NB4 (cell line): ENCODE results near the gene COQ10B.

Experiments used
- CTCF ChIP-seq: IDR thresholded peaks from one replicate; pipeline ENCODE4 v1.5.1; 2012; ENCODE audit warnings: low read depth, low read length
- MAX ChIP-seq: IDR thresholded peaks from 2 replicates; pipeline ENCODE4 v1.6.1; 2011; ENCODE audit warnings: low read depth, low read length
- MYC ChIP-seq: IDR thresholded peaks from 2 replicates; pipeline ENCODE4 v1.6.1; 2011; ENCODE audit warnings: low read depth, low read length
- POLR2A ChIP-seq: IDR thresholded peaks from 2 replicates; pipeline ENCODE4 v1.6.1; 2011; ENCODE audit warnings: mild to moderate bottlenecking; ENCODE audit not compliant: insufficient read length; ENCODE audit errors: extremely low read depth

- TF ChIP-seq MAX (no peak), CTCF (no peak), POLR2A (no peak), MYC (no peak)
These were observed 42.2 kb downstream of the COQ10B start for GRCh38 chr2:197495433-197496134.
